HG03442 (cell line): Measurements from ENCODE around the gene FGF14.

ENCODE experiments used
- ATAC-seq: cut with Tn5 transposase; IDR thresholded peaks from one replicate; pipeline ENCODE4 v1.9.1; 2021; ENCODE audit warnings: mild to moderate bottlenecking, moderate library complexity; ENCODE audit not compliant: unreplicated experiment

Gene FGF14

DNA sequence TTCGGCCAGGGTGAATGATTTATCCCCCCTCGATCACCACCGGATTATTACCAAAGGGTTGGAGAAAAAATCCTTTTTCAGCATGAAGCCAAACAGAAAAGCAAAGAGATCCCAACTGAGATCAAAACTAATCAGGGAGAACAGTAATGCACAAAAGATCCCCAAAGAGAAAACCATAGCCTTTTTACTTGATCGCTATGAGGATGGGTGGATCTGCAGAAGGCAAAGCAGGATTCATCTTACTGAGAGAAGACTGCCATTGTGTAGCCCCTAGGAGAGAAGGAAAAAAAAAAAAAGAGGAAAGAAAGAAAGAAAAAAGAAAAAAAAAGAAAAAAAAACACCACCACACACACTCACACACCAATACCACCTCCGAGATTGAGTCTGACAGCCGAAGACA lies at the start of gene FGF14:
FGF14 (minus strand) TSS at position 283 of the 400 bp plus-strand sequence.
- no peak for ATAC-seq

DNA sequence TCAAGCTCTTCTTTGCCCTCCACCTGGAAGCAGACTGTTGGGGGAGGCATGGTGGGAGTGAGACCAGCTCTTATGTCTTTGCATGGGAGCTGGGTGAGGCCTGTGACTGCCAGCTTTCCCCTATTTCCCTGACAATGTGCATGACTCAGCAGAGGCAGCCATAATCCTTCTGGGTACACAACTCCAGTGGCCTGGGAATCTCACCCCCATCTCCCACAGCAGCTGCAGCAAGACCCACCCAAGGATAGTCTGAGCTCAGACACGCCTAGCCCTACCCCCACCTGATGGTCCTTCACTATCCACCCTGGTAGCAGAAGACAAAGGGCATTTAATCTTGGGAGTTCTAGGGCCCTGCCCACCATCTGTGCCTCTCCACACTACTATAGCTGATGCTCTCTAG lies 41.4 kb upstream of the FGF14 start:
- no peak for ATAC-seq

DNA sequence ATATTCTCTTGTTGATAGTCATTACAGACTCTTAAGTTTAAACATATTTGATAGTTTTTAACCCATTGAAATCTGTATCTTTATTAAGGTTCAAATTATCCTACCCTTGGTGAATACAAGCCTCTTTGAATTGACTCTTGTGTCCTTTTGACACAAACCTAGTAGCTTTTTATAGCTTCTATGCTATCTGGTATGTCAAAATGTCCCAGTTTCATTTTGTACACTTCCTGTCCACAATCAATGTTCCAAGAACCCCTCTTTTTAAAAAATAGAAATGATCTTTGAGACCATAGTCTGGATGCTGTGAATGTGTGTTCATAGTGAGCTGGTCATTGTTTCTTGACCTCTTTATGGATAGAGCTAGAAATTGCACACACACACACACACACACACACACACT lies 39.2 kb upstream of the FGF14 start:
- peak; percentile 41 for ATAC-seq

DNA sequence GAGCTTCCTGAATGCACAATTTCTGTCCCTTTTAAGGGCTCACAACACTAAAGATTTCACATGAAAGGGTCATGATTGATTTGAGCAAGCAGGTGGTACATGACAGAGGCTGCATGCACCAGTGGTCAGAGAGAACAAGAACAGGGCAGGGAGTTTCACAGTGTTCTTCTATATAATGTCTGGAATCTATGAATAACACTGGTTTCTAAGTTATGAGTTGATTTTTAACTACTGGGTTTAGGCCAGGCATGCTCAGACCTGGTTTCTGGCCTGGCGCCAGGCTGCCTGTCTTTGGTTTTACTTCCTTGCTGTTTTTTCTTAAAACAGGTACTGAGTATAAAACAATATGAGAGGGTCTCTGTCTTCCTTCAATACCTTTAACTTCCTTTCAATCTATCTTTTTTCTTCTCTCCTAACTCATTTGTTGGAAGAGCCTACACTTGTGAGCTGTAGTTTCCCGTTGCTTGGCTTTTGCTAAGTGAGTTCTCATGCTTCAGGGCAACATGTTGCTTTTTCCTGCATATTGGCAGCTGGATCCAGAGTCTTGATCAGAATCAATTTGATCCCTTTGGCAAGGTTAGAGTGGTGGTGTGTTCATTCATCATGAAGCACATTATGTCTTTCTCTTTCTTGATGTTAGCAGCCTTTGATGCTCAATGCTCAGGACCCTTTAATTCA lies 38.5 kb upstream of the FGF14 start:
- ATAC-seq, result peak; percentile 37

DNA sequence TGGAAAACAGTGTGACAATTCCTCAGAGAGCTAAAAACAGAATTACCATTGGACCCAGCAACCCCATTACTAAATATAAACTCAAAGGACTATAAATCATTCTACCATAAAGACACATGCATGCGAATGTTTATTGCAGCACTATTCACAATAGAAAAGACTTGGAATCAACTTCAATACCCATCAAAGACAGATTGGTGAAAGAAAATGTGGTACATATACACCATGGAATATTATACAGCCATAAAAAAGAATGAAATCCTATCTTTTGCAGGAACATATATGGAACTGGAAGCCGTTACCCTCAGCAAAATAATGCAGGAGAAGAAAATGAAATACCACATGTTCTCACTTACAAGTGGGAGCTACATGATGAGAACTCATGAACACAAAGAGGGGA lies 20.8 kb upstream of the FGF14 start:
- no peak for ATAC-seq

DNA sequence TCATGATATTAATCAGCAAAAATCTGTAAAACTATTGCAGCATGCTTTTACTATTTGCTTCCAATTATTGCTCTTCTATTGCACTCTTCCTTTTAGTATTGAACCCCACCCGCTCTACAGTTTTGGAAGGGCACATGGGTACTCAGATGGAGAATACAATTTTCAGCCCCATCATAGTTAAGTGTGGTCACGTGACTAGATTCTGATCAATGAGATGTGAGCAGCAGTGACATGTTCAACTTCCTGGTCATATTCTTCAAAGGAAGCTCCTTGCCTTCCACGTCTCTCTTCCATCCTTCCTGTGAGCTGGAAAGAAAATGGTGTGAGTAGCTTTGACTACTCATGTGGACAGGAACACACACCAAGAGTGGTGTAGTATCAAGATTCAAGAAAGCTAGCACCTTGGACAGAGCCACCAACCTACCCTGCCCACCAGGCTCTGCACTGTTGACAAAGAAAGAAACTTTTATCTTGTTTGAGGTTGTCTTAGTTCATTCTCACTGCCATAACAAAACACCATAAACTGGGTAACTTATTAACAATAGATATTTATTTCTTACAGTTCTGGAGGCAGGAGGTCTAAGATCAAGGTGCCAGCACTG lies 3.8 kb upstream of the FGF14 start:
- ATAC-seq, result no peak

DNA sequence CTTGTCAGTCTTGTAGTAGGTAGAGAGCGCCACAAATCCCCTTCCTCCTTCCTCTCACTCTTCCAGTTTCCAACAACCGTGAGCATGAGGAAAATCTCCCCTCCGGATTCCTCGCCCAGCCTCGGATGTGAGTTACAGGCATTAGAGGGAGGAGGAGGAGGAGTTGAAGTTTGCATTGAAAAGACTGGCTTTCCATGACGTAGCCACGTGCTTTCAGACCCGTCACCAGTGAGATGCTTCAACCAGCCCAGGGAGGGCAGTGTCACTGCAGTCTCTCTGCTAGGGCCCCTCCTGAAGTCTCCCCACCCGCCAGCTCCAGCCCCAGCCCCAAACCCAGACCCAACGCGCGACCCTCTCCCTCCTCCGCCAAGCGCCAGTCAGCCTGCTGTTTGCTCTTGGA lies 442 bp upstream of the FGF14 start:
- peak; percentile 47 for ATAC-seq

DNA sequence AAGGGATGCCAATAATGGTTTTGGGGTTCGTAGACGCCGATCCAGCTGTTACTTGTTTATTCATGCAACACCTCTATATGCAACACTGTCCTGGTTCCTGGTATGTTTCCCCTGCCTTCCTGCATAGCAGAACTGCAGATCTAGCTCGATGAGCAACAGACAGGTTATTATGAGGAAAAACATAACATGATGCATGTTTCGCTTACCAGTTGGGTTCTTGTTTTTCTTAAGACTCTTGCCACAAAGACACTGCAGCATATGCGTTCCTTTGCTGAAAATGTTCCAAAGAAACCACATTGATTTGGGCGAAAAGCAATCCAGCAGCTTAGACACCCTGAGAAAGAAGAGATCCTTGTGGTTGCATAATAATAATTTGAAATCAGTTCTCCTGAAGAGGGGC lies 583 bp downstream of the FGF14 start:
- no peak for ATAC-seq

DNA sequence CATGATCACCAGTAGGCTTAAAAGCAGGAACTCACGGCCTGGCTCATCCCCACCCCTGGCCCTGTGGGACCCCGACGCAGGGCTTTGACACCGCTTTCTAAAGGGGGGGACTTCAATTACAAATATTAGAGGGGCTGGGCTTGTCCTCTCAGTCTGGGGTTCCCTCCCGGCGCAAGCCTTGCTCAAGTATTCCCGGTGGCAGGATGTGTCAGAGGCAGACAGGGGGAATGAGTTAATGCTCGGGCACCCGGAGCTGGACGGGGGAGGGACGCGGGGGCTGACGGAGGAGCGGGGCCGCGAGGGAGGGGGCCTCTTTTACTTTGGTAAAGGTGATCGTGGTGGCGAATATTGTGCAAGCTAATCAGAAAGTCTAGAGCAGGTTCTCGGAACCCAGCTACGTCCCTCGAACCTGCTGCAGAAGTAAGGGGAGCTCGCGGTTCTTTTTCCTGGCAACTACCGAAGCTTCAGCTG lies 1.1 kb downstream of the FGF14 start:
- no peak for ATAC-seq

DNA sequence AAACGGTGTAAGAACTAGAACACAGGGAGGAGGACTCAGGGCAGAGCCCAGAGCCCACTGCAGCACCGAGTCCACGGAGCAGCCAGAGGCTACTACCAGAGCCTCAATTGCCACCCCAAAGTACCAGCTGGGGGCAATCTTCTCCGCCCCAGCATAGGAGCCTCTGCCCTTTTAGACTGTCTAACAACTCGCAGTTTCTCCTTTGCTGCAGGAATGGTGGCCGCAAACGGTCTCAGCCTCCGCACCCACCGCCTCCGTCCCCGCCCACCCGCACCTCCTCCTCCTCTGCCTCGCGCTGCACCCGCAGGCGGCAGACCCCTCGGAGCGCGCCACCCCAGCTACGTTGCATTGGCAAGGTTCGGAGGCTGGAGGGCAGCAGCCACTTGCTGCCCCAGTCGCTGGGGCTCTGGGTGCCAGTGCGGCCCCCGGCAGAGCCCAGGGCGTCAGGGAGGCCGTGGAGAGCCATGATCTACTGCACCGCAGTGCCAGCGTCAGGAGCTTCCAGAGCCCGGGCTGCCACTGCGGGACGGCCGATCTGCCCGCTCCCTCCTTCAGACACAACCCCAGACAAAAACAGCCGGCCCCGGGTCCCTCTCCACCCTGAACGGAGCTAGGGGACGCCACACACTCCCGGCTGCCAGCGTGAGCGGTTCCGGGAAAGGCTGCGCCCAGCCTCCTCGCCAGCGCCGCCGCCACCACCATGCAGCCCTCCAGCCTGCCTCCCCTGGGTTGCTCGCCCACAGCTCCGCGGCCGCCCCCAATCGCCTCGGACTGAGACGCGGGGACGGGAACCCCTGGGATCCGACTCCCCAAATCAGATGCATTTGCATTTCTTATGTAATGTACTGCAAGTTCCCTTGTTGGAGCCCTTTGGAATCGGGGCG lies 1.8 kb downstream of the FGF14 start:
- ATAC-seq, result peak; percentile 32

DNA sequence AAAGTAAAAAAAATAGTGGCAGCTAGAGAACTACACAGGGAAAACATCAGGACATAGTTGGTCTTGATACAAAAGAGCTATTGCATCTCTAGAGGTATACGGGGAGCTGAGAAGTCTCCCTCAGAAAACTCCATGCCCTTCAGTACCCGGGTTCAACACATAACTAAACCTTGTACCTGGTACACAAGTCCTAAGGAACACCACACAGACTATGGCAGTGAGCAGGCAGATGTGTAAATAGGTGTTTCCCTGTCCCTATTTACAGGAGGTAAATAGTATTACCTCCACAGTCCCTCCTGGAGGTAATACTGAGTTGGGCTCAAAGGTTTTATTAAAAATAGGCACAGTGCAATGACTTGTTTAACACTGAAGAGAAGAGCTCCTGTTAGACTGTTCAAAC lies 5.9 kb downstream of the FGF14 start:
- ATAC-seq, result no peak

DNA sequence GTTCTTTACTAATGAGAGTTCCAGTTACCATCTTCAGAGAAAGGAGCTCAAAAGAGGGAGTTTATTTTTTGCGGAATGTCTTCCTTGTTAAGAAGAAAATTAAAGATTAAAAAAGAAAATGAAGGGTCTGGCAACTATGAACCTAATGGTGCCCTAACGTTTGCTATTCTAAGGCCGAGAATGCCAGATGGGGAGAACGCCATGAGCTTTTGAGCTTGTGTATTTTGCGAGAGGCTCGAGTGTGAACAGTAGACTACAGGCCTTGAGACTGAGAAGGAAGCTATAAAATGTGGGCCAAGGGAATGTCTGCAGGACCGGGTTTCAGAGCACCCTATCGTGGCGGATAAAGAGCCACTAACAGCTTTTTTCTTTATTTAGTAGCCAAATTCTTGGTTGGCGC lies 6.7 kb downstream of the FGF14 start:
- no peak for ATAC-seq

DNA sequence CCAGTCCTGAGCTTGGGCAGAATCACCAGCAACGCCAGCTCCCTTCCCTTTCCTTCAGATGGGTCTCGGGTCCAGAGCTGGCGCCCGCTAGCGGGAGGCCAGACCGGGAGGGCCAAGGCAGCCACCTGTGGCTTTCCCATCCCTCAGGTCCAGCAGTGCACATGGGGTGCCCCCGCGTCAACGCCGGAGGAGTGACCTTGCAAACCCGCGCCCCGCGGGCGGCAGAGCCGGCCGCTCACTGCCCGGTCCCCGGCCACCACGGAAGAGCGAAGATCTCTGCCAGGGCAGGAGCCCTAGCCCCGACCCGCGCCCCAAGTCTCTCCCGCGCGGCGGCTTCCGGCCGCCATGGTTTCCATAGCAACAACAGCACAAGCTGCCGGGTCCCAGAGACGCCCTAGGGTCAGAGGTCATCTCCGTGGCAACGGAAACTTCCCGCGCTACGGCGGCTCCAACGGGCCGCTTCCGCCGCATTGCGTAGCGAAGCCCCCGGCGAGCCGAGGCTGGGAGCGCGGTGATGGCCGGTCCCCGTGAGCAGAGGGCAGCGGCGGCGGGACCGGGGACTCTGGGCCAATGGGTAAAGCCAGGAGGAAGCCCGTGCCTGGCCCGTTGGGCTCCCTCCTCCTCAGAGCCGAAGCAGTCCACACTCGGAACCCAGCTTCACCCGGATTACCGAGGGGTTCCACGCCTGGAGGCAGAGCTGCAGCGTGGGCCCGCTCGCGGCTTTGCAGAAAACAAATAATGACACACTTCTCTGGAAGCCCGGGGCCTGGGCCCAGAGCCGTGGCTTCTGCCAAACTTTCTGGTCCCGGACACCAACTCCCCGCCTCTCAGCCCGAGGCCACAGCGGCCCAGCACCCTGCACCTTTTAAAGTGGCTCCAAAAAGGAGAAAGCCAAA lies 7.4 kb downstream of the FGF14 start:
- ATAC-seq, result peak; percentile 97

DNA sequence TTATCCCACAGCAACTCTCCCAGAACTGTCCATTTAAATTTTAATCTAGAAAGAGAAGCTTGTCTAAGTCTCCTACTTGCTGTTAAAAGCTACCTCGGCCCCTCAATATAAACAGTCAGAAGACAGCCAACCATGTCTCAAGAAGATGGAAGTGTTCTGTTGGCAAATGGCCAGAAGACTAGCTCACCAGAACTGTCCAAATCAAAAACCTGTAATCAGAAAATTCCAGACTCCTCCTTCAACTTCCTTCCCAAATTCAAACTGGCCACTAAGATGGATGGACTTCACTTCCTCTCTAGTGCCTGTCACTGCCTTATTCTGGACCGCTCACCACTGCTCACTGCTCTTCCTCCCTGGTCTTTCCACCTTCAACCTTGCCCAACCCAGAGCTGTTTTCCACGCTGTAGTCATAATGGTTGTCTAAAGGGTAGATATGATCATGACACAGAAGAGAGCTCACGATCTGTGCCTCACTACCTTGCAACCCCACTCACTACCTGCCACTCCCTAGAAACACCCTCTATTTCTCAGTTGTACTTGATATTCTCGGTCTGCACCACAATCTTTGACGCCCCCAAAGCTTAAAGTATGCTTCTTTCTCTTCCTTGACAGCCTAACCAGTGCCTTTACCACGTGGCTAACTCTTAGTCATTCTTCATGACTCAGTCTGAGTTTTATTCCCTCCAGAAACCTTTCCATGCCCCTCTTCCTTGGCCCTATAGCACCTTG lies 9.2 kb downstream of the FGF14 start:
- ATAC-seq, result no peak

DNA sequence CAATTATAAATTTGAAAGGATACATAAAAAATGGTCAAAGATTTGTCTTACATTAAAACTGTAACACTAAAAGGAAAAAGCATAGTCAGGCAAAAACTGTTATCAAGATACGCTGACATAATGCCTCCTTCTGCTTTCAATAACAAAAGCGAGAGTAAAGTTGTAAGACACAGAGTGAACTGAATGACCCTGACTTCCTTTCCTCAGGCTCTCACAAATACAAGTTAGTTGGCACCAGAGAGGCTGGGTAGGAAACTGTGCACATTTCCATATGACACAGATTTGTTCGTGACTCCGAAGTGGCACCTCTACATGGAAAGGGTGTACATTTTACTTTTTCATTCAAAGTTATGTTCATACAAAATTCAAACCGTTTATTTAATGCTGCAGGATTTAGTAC lies 15.4 kb downstream of the FGF14 start:
- ATAC-seq, result no peak

DNA sequence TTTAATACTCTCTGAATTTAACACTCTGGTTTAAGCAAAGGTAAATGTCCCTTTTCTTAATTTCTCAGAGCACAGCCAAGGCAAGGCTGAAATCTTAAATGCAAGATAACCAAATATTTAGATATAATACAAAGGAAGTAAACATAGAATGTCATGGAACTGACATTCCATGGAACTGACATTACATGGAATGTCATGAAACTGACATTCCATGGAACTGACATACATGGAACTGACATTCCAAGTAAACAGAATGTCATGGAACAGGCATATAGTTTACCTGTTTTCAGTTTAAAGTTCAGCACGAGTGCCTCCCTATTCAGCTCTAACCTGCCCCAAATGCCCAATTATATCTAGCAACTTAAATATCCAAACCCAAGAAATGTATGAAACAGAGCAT lies 21.8 kb downstream of the FGF14 start:
- no peak for ATAC-seq

DNA sequence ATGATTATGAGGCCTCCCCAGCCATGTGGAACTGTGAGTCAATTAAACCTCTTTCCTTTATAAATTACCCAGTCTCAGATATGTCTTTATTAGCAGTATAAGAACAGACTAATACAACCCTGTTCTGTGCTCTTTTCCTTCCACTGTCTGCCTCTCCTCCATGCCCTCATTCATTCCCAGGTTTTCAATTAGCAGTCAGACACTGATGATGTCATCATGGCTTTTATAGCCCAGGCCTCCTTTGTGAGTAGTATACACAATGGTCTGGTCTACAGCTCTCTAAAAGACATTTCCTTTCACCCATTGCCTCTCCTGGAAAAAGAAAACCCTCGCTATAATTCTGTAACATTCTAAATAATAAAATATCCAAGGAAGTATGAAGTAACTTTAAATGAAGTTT lies 25.5 kb downstream of the FGF14 start:
- ATAC-seq, result no peak

DNA sequence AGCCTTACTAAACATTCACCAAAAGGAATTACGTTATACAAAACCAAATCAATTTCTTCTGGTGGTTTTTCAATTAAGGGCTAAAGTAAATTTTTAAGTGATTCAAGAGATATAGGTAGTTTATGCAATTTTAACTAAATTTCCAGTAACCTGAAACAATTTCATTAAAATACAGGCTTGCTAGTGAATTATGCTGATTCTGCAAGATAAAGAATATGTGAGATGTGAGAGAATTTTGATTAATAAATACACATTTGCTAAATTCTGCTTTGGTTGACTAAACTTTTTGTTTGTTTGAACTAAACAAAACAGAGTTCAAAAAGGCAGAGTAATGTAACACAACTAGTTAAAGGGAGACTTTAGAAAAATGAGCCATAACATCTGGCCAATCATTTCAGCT lies 27.1 kb downstream of the FGF14 start:
- ATAC-seq, result no peak

DNA sequence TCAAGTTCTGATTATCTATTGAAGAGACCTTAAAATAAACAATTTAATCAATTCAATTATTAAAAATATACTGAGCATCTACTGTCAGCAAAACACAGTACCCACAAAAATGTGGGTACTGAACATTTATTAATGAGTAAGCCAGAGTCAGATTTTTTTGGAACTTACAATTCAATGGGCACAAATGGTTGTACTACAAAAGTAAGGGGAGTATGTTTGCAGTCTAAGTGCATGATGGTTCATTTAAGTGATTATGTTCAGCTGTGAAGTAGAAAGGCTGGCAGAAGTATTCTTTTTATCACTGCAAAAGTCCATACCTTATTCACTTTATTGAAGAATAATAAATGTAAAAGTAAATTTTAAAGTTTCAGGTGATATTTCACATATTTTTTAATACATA lies 27.6 kb downstream of the FGF14 start:
- no peak for ATAC-seq

DNA sequence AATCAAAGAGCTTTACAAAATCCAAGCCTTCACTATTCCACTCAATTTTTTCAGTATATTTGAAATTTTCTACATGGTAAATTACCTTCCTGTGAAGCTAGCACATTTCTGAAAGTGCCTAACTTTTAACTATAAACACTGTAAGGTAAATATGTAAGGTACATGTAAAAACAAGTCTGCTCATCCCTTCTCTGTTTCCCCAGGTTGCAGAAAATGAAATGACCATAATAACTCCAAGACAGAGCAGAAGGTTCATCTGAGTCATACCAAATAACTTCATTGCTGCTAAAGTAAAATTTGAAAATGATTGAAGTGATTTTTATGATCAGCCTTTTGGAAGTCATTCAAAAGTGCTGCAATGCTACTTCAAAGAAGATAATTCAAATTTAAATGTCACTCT lies 28.6 kb downstream of the FGF14 start:
- ATAC-seq, result no peak
